NCI-H187 (cell line): Measurements from ENCODE around the gene DPF3.

Experiments used
- DNase-seq, 2 experiments: peaks; one replicate each; lab custom pipeline; 2025; lab: John Stamatoyannopoulos, UW

DPF3 gene

GRCh38 chr14:72904840-72905561 is 11.1 kb upstream of the DPF3 start:
- DNase-seq = peak in 1 of 2 experiments; percentile 45

GRCh38 chr14:72904218-72904617 is 10.3 kb upstream of the DPF3 start:
- no peak for DNase-seq

- DNase-seq = no peak
Measured at GRCh38 chr14:72903716-72904115, 9.8 kb upstream of the DPF3 start.

- DNase-seq = no peak
Measured at GRCh38 chr14:72902801-72903530, 9.1 kb upstream of the DPF3 start.

GRCh38 chr14:72901361-72901760 is 7.5 kb upstream of the DPF3 start:
- no peak for DNase-seq

GRCh38 chr14:72898448-72898847 is 4.5 kb upstream of the DPF3 start:
- DNase-seq = no peak

- no peak for DNase-seq
Measured at GRCh38 chr14:72894623-72895378, 900 bp upstream of the DPF3 start.

GRCh38 chr14:72894323-72894622 is 372 bp upstream of the DPF3 start:
- no peak for DNase-seq

GRCh38 chr14:72892879-72893635 is 844 bp downstream of the DPF3 start:
- no peak for DNase-seq

- no peak for DNase-seq
Measured at GRCh38 chr14:72892103-72892878, 1.6 kb downstream of the DPF3 start.

- no peak for DNase-seq
Measured at GRCh38 chr14:72891666-72892102, 2.2 kb downstream of the DPF3 start.

- no peak for DNase-seq
Measured at GRCh38 chr14:72889366-72889765, 4.5 kb downstream of the DPF3 start.

GRCh38 chr14:72888636-72889201 is 5.2 kb downstream of the DPF3 start:
- no peak for DNase-seq

- DNase-seq = no peak
Measured at GRCh38 chr14:72888192-72888591, 5.7 kb downstream of the DPF3 start.

- DNase-seq = no peak
Measured at GRCh38 chr14:72887514-72887913, 6.4 kb downstream of the DPF3 start.

GRCh38 chr14:72884386-72884785 is 9.5 kb downstream of the DPF3 start:
- DNase-seq = no peak

GRCh38 chr14:72883961-72884360 is 9.9 kb downstream of the DPF3 start:
- DNase-seq = no peak

GRCh38 chr14:72883109-72883508 is 10.8 kb downstream of the DPF3 start:
- DNase-seq = no peak

GRCh38 chr14:72882463-72882862 is 11.4 kb downstream of the DPF3 start:
- no peak for DNase-seq

- no peak for DNase-seq
Measured at GRCh38 chr14:72882047-72882446, 11.9 kb downstream of the DPF3 start.

- no peak for DNase-seq
Measured at GRCh38 chr14:72881543-72881942, 12.4 kb downstream of the DPF3 start.
